IMR-90 (cell line): ENCODE results near the gene ENTPD1. TPM values are rescaled to one million over a fixed set of nuclear protein-coding genes. Genes with fewer than 3 reads are reported as not detected.

Experiments
- polyA plus RNA-seq, 3 experiments: library from polyadenylated mRNA; depleted of rRNA; stranded (reverse); fragments of >200 nt; gene quantifications; 2 replicates each; pipeline ENCODE4 v1.2.3, GENCODE V29; 2012; ENCODE audit warnings: low replicate concordance in 1 of 3
- total RNA-seq: library from RNA; depleted of rRNA; stranded (reverse); fragments of >200 nt; gene quantifications from 2 replicates; pipeline ENCODE4 v1.2.3, GENCODE V29; 2012; rRNA removed

The ENTPD1 gene
- total and polyA plus RNA-seq, 2 of the 4 experiments (the other 2 are of a cell fraction) = under 0.01 TPM; not detected in 1

Other genes starting within 250 kb of the ENTPD1 start
- gene SORBS1, start 194.8 kb upstream of the ENTPD1 start, total RNA-seq = under 0.01 and 0.18 TPM in 2 replicates
- 0.17 and 0.32 TPM in 2 replicates for gene SORBS1, start 194.8 kb upstream of the ENTPD1 start, polyA plus RNA-seq (2012; rRNA removed)
- gene ALDH18A1, start 99.5 kb upstream of the ENTPD1 start, total RNA-seq = 201 and 232 TPM in 2 replicates
- gene ALDH18A1, start 99.5 kb upstream of the ENTPD1 start, polyA plus RNA-seq (2012; rRNA removed) = 84.0 and 93.4 TPM in 2 replicates
- gene TCTN3, start 62.2 kb upstream of the ENTPD1 start, total RNA-seq = 20.6 and 26.9 TPM in 2 replicates
- gene TCTN3, start 62.2 kb upstream of the ENTPD1 start, polyA plus RNA-seq (2012; rRNA removed) = 35.1 and 38.6 TPM in 2 replicates
- gene CC2D2B, start 151.8 kb downstream of the ENTPD1 start, total RNA-seq = not detected in 2 replicates
- gene CC2D2B, start 151.8 kb downstream of the ENTPD1 start, polyA plus RNA-seq (2012; rRNA removed) = not detected in 2 replicates